GM12891 (cell line): Measurements from ENCODE around the gene ZBTB39.

Source experiments
- POLR2A ChIP-seq: IDR thresholded peaks from 2 replicates; pipeline ENCODE4 v1.6.1; 2011; ENCODE audit warnings: low read depth, low read length, control low read depth
- POLR2AphosphoS5 ChIP-seq: IDR thresholded peaks from 2 replicates; pipeline ENCODE4 v1.6.1; 2011; ENCODE audit warnings: low read depth, low read length, control low read depth
- POU2F2 ChIP-seq: IDR thresholded peaks from 2 replicates; pipeline ENCODE4 v1.6.1; 2011; ENCODE audit warnings: low read depth, mild to moderate bottlenecking, control low read depth, low read length, moderate library complexity
- TAF1 ChIP-seq: IDR thresholded peaks from 2 replicates; pipeline ENCODE4 v1.6.1; 2011; ENCODE audit warnings: low read depth, low read length, control low read depth

DNA sequence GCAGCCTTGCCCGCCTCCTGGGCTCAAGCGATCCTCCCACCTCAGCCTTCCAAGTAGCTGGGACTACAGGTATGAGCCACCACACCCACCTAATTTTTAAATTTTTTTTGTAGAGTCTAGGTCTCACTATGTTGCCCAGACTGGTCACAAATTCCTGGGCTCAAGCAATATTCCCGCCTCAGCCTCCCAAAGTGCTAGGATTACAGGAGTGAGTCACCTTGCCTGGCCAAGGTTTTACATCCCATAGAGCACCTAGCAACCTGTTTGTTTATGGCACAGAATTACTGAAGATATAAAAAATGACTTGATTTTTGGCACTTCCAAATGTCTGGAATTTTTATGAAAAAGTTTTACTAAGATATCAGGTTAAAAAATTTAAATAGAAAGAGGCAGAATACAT, 27.1 kb upstream of the ZBTB39 start:
- TF ChIP-seq POLR2A (no peak), POLR2AphosphoS5 (no peak), TAF1 (no peak), POU2F2 (no peak)
